H54 (cell line): ENCODE data around the gene SNTN.
"Not testable (repeated sequence)": the region's sequence is repeated elsewhere in the genome, so short reads cannot be mapped to it uniquely, and the experiment has no call there.

Experiments used
- DNase-seq: peaks from one replicate; pipeline ENCODE4 v3.0.0; 2011; ENCODE audit warnings: low spot score, mixed read lengths; ENCODE audit not compliant: insufficient read length
- FAIRE-seq: peaks from 3 replicates; lab custom pipeline; 2011; peaks lifted over from hg19 to GRCh38; lab: Jason Lieb, UNC
- POLR2A ChIP-seq: IDR thresholded peaks from 2 replicates; pipeline ENCODE4 v1.6.1; 2011; ENCODE audit warnings: low read depth, mild to moderate bottlenecking, low read length

Gene SNTN

DNA sequence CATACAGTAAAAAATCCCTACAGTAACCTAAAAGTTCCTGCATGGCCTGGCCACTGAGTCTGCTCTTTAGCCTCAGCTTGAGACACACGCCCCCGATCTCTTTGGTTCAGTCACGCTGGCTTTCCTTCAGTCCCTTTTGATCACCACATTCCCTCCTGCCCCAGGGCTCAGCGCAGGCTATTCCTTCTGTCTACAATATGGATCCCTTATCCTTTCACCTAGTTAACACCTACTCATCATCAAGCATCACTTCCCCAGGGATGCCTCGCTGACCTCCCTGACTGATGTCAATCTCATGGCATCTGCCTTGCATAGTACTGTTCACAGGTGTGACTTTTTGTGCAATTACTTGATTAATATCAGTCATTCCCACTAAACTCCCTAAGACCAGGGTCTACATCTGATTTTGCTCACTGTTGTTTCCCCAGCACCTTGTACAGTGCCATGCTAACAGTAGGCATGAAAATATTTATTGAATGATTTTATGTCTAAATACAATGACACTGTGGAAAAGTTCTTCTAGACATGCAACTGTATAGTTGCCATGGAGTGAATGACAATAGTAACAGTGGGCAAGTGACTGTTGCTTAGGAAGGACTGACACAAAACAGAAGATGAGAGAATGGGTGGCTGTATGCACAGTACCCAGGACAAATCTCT is at the start of gene SNTN:
SNTN (plus strand) TSS at position 610 of the 660 bp plus-strand sequence; CDS start at position 623, 13 bp downstream.
- no peak for DNase-seq
- FAIRE-seq: no peak
- no peak for TF ChIP-seq POLR2A

GRCh38 chr3:63607716-63608115 is 44.8 kb upstream of the SNTN start:
- TF ChIP-seq POLR2A: no peak
- DNase-seq: no peak
- FAIRE-seq: no peak

DNA sequence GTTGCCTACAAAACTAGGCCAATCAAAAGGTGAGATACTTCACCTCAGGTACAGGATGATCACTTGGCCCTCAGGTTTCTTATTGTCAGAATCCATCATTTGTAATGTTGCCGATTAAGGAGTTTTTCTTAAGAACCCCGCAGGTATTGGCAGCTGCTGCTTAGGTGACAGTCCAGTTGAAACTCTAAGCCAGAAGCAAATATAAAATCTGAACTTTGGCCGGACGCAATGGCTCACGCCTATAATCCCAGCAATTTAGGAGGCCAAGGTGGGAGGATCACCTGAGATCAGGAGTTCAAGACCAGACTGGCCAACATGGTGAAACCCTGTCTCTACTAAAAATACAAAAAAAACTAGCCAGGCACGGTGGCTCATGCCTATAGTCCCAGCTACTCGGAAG is 43.1 kb upstream of the SNTN start:
- no peak for TF ChIP-seq POLR2A
- DNase-seq: no peak
- FAIRE-seq: no peak

DNA sequence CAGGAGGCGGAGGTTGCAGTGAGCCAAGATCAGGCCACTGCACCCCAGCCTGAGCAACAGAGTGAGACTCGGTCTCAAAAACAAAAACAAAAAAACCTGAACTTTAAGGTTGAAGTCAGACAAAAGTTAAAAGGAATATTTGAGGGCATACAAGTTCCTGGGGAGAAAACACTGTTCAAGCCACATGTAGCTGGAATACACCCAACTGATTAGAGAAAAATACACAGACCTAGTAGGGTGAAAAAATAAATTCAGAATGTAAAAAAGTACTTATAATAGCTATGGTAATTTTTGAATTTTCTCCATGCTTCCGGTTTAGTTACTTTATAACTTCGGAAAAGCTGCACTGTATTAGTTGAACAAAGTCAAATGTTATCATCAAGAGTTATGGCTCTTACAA is 42.6 kb upstream of the SNTN start:
- FAIRE-seq (no peak), DNase-seq (no peak)
- TF ChIP-seq POLR2A: no peak

DNA sequence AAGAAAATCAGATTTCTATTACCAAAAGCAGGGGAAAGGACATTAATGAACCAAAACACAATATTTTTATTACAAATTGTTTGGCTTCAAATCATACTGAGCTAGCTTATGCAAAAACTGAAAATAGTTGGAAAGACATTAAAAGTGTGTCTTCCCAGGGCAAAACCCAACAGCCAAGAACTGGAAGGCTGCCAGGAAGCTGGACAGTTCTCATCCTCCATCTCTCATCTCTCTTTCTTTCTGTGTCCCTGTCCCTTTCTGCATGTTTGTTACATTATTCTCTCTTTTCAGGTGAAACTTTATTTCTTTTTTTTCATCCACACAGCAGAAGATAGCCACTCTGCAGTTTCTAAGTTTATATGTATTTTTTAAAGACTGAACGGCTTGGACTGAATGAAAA is 41.1 kb upstream of the SNTN start:
- TF ChIP-seq POLR2A: no peak
- FAIRE-seq (no peak), DNase-seq (no peak)

DNA sequence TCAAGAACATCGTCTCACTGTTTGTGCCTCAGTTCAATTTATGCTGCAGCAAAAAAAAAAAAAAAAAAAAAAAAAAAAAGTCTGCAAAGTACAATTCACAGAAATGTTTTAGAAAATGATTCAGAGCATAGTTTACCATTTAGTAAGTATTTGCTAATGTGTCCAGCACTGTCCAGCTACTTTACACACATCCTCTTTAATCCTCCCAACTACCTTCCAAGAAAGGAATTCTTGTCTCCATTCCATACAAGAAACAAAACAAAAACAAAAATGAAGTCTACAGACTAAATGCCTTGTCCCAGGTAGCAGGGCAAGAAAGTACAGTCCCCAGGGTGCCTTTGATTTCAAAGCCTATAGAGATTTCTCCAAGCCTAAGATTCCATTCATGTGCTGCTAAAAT is 38.9 kb upstream of the SNTN start:
- DNase-seq: no peak
- FAIRE-seq: no peak
- TF ChIP-seq POLR2A: no peak

- TF ChIP-seq POLR2A: no peak
- no peak for DNase-seq
- no peak for FAIRE-seq
Observed at GRCh38 chr3:63617391-63617790, 35.1 kb upstream of the SNTN start.

DNA sequence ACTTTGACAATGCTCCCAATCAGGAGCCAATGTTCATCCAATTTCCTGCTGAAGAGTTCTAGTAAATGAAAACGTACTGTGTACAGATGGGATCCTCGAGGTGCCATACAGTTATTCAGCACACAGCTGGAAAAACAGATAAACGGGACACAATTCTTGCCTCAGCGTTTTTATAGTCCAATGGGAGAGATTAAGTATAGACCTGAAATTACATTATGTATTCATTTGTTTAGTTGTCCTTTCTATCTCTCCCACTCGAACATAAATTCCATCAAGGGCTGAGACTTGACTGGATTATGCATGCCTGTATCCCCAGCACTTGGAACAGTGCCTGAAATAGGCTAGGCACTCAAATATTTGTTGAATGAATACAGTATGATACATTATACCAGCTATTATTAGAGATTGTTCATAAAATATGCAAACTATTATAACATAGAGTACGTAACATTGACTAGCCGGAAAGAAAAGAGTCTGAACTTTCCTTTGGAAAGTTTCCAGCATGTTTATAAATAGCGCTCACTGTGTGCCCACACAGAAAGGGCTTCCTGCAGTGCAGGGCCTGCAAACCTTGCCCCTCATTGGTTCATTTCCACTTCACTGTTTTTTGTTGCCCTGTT is 27.4 kb upstream of the SNTN start:
- FAIRE-seq (no peak), DNase-seq (no peak)

GRCh38 chr3:63631670-63632069 is 20.8 kb upstream of the SNTN start:
- DNase-seq (no peak), FAIRE-seq (no peak)
- TF ChIP-seq POLR2A: no peak

More for the DNA sequence above, 27.4 kb upstream of the SNTN start:
- no peak for TF ChIP-seq POLR2A

DNA sequence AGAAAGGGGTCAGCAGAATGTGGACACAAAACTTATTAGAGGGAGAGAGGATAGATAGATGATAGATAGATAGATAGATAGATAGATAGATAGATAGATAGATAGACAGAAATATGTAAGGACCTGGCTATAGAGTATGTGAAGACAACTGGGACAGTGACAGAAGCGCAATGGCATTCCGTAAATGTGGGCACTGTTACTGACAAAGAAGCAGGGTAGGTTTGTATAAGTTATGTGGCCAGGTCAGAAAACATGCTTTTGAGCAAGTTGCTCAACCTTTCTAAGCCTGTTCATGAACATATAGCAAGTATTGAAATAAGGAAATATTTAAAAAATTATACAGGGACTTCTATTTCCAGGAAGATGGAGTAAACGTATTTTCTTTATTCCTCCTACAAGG is 17.3 kb upstream of the SNTN start:
- no peak for DNase-seq
- no peak for FAIRE-seq
- no peak for TF ChIP-seq POLR2A

GRCh38 chr3:63639806-63640205 is 12.7 kb upstream of the SNTN start:
- no peak for TF ChIP-seq POLR2A
- FAIRE-seq (no peak), DNase-seq (no peak)

DNA sequence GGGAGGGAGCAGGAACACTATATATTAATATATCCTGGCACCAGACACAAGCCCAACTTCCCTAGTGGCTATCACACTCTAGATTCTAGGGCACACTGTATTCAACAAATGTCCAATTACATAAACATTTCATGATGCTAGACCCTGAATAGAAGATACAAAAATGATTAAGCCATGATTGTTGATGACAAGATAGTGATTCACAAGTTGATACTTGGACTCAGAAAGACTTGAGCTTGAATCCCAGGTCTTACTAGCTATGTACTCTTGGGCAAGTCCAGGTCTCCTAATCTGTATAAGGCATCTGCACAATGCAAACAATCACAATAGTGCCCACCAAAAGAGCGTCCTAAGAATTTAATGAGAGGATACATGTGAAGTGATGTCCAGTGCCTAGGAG is 10.0 kb upstream of the SNTN start:
- FAIRE-seq (no peak), DNase-seq (no peak)
- TF ChIP-seq POLR2A: no peak

DNA sequence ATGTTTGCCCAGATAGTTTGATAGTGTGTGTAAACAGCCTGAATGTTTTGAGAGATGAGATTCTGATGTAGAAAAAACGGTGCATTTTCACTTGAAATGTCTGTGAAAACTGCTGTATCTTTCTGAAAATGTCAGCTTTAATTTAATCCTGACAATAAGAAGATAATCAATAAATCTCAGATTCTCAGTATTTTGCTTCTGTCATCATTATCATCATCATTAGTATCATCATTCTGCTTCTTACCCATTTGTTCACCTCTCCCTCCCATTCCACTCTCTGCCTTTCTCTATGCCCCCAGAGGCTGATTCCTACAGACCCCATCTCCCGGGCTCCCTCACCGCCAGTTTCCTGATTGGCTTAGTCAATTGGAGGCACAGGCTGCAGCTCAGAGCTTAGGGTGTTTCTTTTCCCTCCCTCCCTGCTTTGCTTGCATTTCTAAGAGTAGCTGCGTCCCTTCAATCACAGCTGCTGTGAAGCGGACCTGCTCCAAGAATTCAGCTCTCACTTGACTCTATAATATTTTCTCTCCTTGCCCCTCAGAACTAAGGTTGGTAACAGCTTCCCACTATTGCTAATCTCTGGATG is 8.2 kb upstream of the SNTN start:
- TF ChIP-seq POLR2A: no peak
- no peak for DNase-seq
- FAIRE-seq: no peak

DNA sequence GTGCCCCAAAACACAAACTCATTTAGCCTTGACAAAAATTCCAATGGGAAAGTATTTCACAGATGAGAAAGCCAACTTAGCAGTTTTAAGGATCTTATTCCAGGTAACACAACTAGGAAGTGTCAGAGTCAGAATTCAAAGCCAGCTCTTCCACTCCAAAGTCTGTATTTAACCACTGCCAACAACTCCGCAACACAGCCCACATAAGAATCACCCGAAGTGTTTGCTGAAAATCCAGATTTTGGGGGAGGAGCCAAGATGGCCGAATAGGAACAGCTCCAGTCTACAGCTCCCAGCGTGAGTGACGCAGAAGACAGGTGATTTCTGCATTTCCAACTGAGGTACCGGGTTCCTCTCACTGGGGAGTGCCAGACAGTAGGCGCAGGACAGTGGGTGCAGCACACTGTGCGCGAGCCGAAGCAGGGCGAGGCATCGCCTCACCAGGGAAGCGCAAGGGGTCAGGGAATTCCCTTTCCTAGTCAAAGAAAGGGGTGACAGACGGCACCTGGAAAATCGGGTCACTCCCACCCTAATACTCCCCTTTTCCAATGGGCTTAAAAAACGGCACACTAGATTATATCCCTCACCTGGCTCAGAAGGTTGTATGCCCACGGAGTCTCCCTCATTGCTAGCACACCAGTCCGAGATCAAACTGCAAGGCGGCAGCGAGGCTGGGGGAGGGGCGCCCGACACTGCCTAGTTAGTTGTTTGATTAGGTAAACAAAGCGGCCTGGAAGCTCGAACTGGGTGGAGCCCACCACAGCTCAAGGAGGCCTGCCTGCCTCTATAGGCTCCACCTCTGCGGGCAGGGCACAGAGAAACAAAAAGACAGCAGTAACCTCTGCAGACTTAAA is 7.3 kb upstream of the SNTN start:
- DNase-seq, FAIRE-seq: not testable (repeated sequence)

- TF ChIP-seq POLR2A: no peak
- DNase-seq (no peak), FAIRE-seq (no peak)
Observed at GRCh38 chr3:63654211-63654610, 1.7 kb downstream of the SNTN start.
